GM23338 (cell line): ENCODE data around the gene NAT14. TPM values are rescaled to one million over a fixed set of nuclear protein-coding genes. Genes with fewer than 3 reads are reported as not detected.

Source experiments
- ATAC-seq: fragments of 200-7000 bp; cut with Tn5 transposase; 3 replicates; pipeline ENCODE4 v1.9.1; 2020
- DNase-seq: peaks from one replicate; pipeline ENCODE4 v3.0.0-alpha.2; 2015; ENCODE audit warnings: low spot score
- H2AFZ ChIP-seq: fragments of 200-600 bp; sonication (generic); 2 replicates; pipeline ENCODE4 v1.8.0; 2016; ENCODE audit warnings: antibody characterized with exemption, mild to moderate bottlenecking, moderate library complexity
- H3F3A ChIP-seq: fragments of 200-600 bp; sonication (generic); replicated peaks from 2 replicates; pipeline ENCODE4 v1.8.0; 2017; ENCODE audit warnings: antibody characterized with exemption, mixed run types, low read depth
- H3K27ac ChIP-seq: fragments of 200-600 bp; sonication (generic); 2 replicates; pipeline ENCODE4 v1.6.1; 2016; ENCODE audit warnings: low read depth
- H3K27me3 ChIP-seq: fragments of 200-600 bp; sonication (generic); 2 replicates; pipeline ENCODE4 v1.8.0; 2016; ENCODE audit warnings: mild to moderate bottlenecking, mixed run types, moderate library complexity; ENCODE audit not compliant: insufficient read depth
- H3K36me3 ChIP-seq: fragments of 200-600 bp; sonication (generic); 2 replicates; pipeline ENCODE4 v1.8.0; 2016; ENCODE audit warnings: mild to moderate bottlenecking; ENCODE audit not compliant: insufficient read depth
- H3K4me1 ChIP-seq: fragments of 200-600 bp; sonication (generic); 2 replicates; pipeline ENCODE4 v1.8.0; 2016; ENCODE audit warnings: mild to moderate bottlenecking, moderate library complexity; ENCODE audit not compliant: insufficient read depth
- H3K4me2 ChIP-seq: fragments of 200-600 bp; sonication (generic); 2 replicates; pipeline ENCODE4 v1.7.1; 2017; ENCODE audit warnings: mixed run types
- H3K4me3 ChIP-seq: fragments of 200-600 bp; sonication (generic); 2 replicates; pipeline ENCODE4 v1.6.1; 2016; ENCODE audit warnings: mixed run types
- H3K79me2 ChIP-seq: fragments of 200-600 bp; sonication (generic); replicated peaks from 2 replicates; pipeline ENCODE4 v1.8.0; 2017; ENCODE audit warnings: mild to moderate bottlenecking; ENCODE audit not compliant: insufficient read depth
- H3K9me2 ChIP-seq: fragments of 200-600 bp; sonication (generic); 2 replicates; pipeline ENCODE4 v1.8.0; 2017; ENCODE audit not compliant: insufficient read depth
- H4K20me1 ChIP-seq: fragments of 200-600 bp; sonication (generic); replicated peaks from 2 replicates; pipeline ENCODE4 v1.8.0; 2017; ENCODE audit warnings: mild to moderate bottlenecking; ENCODE audit not compliant: insufficient read depth
- H3K27ac Mint-ChIP-seq: 2 replicates; pipeline ENCODE4 v1.8.0; 2020; ENCODE audit warnings: inconsistent platforms, mild to moderate bottlenecking, moderate library complexity, mixed read lengths
- H3K27me3 Mint-ChIP-seq: 3 replicates; pipeline ENCODE4 v1.8.0; 2022; ENCODE audit warnings: low read depth, mild to moderate bottlenecking, moderate library complexity, mixed read lengths, inconsistent platforms; ENCODE audit not compliant: insufficient read depth, poor library complexity
- H3K36me3 Mint-ChIP-seq: 3 replicates; pipeline ENCODE4 v1.8.0; 2021; ENCODE audit warnings: low read depth, mild to moderate bottlenecking, inconsistent platforms, moderate library complexity, mixed read lengths
- H3K4me1 Mint-ChIP-seq: 3 replicates; pipeline ENCODE4 v1.8.0; 2020; ENCODE audit warnings: mild to moderate bottlenecking, inconsistent platforms, mixed read lengths
- H3K4me3 Mint-ChIP-seq: 3 replicates; pipeline ENCODE4 v1.8.0; 2021; ENCODE audit warnings: moderate library complexity, mild to moderate bottlenecking, inconsistent platforms, mixed read lengths
- H3K9me3 Mint-ChIP-seq: 3 replicates; pipeline ENCODE4 v1.8.0; 2020; ENCODE audit warnings: moderate library complexity, mild to moderate bottlenecking, inconsistent platforms, mixed read lengths
- CREB1 ChIP-seq: fragments of 250-450 bp; sonication (Bioruptor Pico); IDR thresholded peaks from 2 replicates; pipeline ENCODE4 v1.5.0; 2020; ENCODE audit warnings: low read depth, mild to moderate bottlenecking, moderate library complexity
- EZH2 ChIP-seq: fragments of 200-600 bp; sonication (generic); IDR thresholded peaks from one replicate; pipeline ENCODE4 v1.8.0; 2017; ENCODE audit warnings: antibody characterized with exemption, mild to moderate bottlenecking, low read depth; ENCODE audit not compliant: unreplicated experiment
- JUNB ChIP-seq: IDR thresholded peaks from one replicate; pipeline ENCODE4 v1.6.1; 2016; ENCODE audit warnings: antibody characterized with exemption; ENCODE audit not compliant: unreplicated experiment
- NANOG ChIP-seq: IDR thresholded peaks from 2 replicates; pipeline ENCODE4 v1.6.1; 2016; ENCODE audit warnings: antibody characterized with exemption, borderline replicate concordance
- ZNF114 ChIP-seq: fragments of 250-450 bp; sonication (Bioruptor Pico); IDR thresholded peaks from 2 replicates; pipeline ENCODE4 v1.5.0; 2020; ENCODE audit warnings: mild to moderate bottlenecking, moderate library complexity
- ZNF331 ChIP-seq: fragments of 250-450 bp; sonication (Bioruptor Pico); IDR thresholded peaks from 2 replicates; pipeline ENCODE4 v1.5.0; 2020; ENCODE audit warnings: low read depth, mild to moderate bottlenecking, moderate library complexity
- polyA plus RNA-seq: library from polyadenylated mRNA; unstranded; fragments of >200 nt; fragmentation: Nextera tagmentation; extraction: Ambion mirVana; gene quantifications from 2 replicates; pipeline ENCODE4 v1.2.1, GENCODE V29; 2016
- total RNA-seq: library from RNA; depleted of rRNA; stranded (reverse); fragments of >200 nt; shearing (Covaris generic); gene quantifications from 2 replicates; pipeline ENCODE4 v1.2.3, GENCODE V29; 2014; rRNA removed
- TF ChIP-seq, protein P1 (sequence below): IDR thresholded peaks from 2 replicates; pipeline ENCODE4 v1.6.1; 2016; ENCODE audit warnings: antibody characterized with exemption

NAT14 gene
- total and polyA plus RNA-seq, 2 experiments from 2014 or later, result 27.8 to 39.6 TPM

DNA sequence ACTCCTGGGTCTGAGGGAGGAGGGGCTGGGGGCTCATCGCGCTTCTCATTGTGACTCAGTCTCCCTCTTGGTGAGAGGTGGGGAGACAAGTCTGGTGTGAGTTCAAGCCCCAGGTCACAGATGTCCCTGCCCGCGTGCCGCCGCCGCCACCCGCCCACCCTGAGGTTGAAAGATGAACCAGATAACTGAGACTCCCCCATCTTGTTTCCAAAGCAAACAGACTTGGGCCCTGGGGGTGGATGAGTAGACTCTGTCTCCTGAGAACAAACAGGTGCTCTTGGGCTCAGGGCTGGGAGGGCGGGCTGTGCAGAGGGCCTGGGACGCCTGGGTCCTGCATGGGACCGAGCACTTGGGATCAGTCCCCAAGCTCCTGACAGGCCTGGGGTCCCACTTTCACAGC, 51.4 kb downstream of the NAT14 start:
- H4K20me1 ChIP-seq, result no peaks in the 10 kb centered on the region
- no peaks in the 10 kb centered on the region for H3K9me2 ChIP-seq
- peaks cover 7% of the 10 kb centered on the region; the same call in 1 of the 2 replicates for H3K4me1 ChIP-seq
- Mint-ChIP-seq H3K9me3 (no peaks in the 10 kb centered on the region; the same call in 2 of the 3 replicates), H3K4me3 (no peak overlapping the region), H3K36me3 (no peaks in the 10 kb centered on the region), H3K27ac (no peak overlapping the region), H3K27me3 (peaks cover 15% of the 10 kb centered on the region), H3K4me1 (peaks cover 6% of the 10 kb centered on the region; the same call in 2 of the 3 replicates)
- DNase-seq, result no peak
- H3K4me2 ChIP-seq, result no peak overlapping the region
- H3K36me3 ChIP-seq, result no peaks in the 10 kb centered on the region
- 0 out of 2 replicates have a peak, but pooled peaks cover 7% of the 10 kb centered on the region for H3F3A ChIP-seq
- TF ChIP-seq ZNF331 (CRISPR knock-in tag), result no peak
- TF ChIP-seq JUNB, result no peak
- TF ChIP-seq CREB1 (CRISPR knock-in tag), result no peak
- no peak for TF ChIP-seq NANOG
- no peak for TF ChIP-seq ZNF114 (CRISPR knock-in tag)
- no peak for TF ChIP-seq EZH2
- TF ChIP-seq, protein P1, sequence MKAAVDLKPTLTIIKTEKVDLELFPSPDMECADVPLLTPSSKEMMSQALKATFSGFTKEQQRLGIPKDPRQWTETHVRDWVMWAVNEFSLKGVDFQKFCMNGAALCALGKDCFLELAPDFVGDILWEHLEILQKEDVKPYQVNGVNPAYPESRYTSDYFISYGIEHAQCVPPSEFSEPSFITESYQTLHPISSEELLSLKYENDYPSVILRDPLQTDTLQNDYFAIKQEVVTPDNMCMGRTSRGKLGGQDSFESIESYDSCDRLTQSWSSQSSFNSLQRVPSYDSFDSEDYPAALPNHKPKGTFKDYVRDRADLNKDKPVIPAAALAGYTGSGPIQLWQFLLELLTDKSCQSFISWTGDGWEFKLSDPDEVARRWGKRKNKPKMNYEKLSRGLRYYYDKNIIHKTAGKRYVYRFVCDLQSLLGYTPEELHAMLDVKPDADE, result no peak
- no peak overlapping the region for H3K4me3 ChIP-seq
- no peak overlapping the region for H2AFZ ChIP-seq
- no peak overlapping the region for H3K27ac ChIP-seq
- H3K27me3 ChIP-seq, result no peaks in the 10 kb centered on the region
- no peaks in the 10 kb centered on the region for H3K79me2 ChIP-seq
- no peak for ATAC-seq

Other genes with a start within 250 kb of the NAT14 start
- gene PPP6R1, start 226.2 kb upstream of the NAT14 start, total RNA-seq, result 62.5 and 70.8 TPM in 2 replicates
- 22.2 and 24.9 TPM in 2 replicates for gene PPP6R1, start 226.2 kb upstream of the NAT14 start, polyA plus RNA-seq
- gene HSPBP1, start 205.1 kb upstream of the NAT14 start, total RNA-seq, result 91.0 and 91.1 TPM in 2 replicates
- gene HSPBP1, start 205.1 kb upstream of the NAT14 start, polyA plus RNA-seq, result 81.9 and 83.6 TPM in 2 replicates
- 11.3 and 17.2 TPM in 2 replicates for gene BRSK1, start 201.2 kb upstream of the NAT14 start, total RNA-seq
- gene BRSK1, start 201.2 kb upstream of the NAT14 start, polyA plus RNA-seq, result 2.3 and 3.4 TPM in 2 replicates
- gene TMEM150B, start 159.8 kb upstream of the NAT14 start, total RNA-seq, result not detected in 2 replicates
- 0.29 and 0.40 TPM in 2 replicates for gene TMEM150B, start 159.8 kb upstream of the NAT14 start, polyA plus RNA-seq
- gene KMT5C, start 145.3 kb upstream of the NAT14 start, total RNA-seq, result 34.3 and 43.2 TPM in 2 replicates
- gene KMT5C, start 145.3 kb upstream of the NAT14 start, polyA plus RNA-seq, result 12.9 and 14.2 TPM in 2 replicates
- gene COX6B2, start 130.5 kb upstream of the NAT14 start, total RNA-seq, result 2.7 and 2.9 TPM in 2 replicates
- gene COX6B2, start 130.5 kb upstream of the NAT14 start, polyA plus RNA-seq, result 5.3 and 5.7 TPM in 2 replicates
- not detected in 2 replicates for gene GARIN5B, start 121.9 kb upstream of the NAT14 start, total RNA-seq
- not detected in 2 replicates for gene GARIN5B, start 121.9 kb upstream of the NAT14 start, polyA plus RNA-seq
- 1.1 and 2.2 TPM in 2 replicates for gene IL11, start 114.7 kb upstream of the NAT14 start, total RNA-seq
- gene IL11, start 114.7 kb upstream of the NAT14 start, polyA plus RNA-seq, result 0.58 and 1.7 TPM in 2 replicates
- gene TMEM190, start 108.4 kb upstream of the NAT14 start, total RNA-seq, result not detected in 2 replicates
- gene TMEM190, start 108.4 kb upstream of the NAT14 start, polyA plus RNA-seq, result 4.2 and 4.8 TPM in 2 replicates
- 4.1 and 7.5 TPM in 2 replicates for gene TMEM238, start 100.9 kb upstream of the NAT14 start, total RNA-seq
- 0.55 and 0.59 TPM in 2 replicates for gene TMEM238, start 100.9 kb upstream of the NAT14 start, polyA plus RNA-seq
- 463 and 737 TPM in 2 replicates for gene RPL28, start 99.3 kb upstream of the NAT14 start, total RNA-seq
- 1,528 and 1,802 TPM in 2 replicates for gene RPL28, start 99.3 kb upstream of the NAT14 start, polyA plus RNA-seq
- 363 and 469 TPM in 2 replicates for gene UBE2S, start 77.4 kb upstream of the NAT14 start, total RNA-seq
- 523 and 533 TPM in 2 replicates for gene UBE2S, start 77.4 kb upstream of the NAT14 start, polyA plus RNA-seq
- 1.4 and 1.6 TPM in 2 replicates for gene SHISA7, start 41.9 kb upstream of the NAT14 start, total RNA-seq
- 0.32 and 0.37 TPM in 2 replicates for gene SHISA7, start 41.9 kb upstream of the NAT14 start, polyA plus RNA-seq
- gene ISOC2, start 23.5 kb upstream of the NAT14 start, total RNA-seq, result 82.1 and 85.2 TPM in 2 replicates
- gene ISOC2, start 23.5 kb upstream of the NAT14 start, polyA plus RNA-seq, result 62.6 and 76.5 TPM in 2 replicates
- 0.85 and 1.7 TPM in 2 replicates for gene C19orf85, start 20.4 kb upstream of the NAT14 start, total RNA-seq
- 2.1 and 3.4 TPM in 2 replicates for gene C19orf85, start 20.4 kb upstream of the NAT14 start, polyA plus RNA-seq
- gene ZNF628, start 8.6 kb upstream of the NAT14 start, total RNA-seq, result 10.7 and 12.7 TPM in 2 replicates
- 3.9 and 4.9 TPM in 2 replicates for gene ZNF628, start 8.6 kb upstream of the NAT14 start, polyA plus RNA-seq
- gene SSC5D, start 3.2 kb downstream of the NAT14 start, total RNA-seq, result 0.69 and 1.2 TPM in 2 replicates
- 0.14 and 0.23 TPM in 2 replicates for gene SSC5D, start 3.2 kb downstream of the NAT14 start, polyA plus RNA-seq
- gene SBK2, start 51.9 kb downstream of the NAT14 start, total RNA-seq, result 2.0 and 3.5 TPM in 2 replicates
- gene SBK2, start 51.9 kb downstream of the NAT14 start, polyA plus RNA-seq, result 0.82 and 1.1 TPM in 2 replicates
- gene SBK3, start 60.4 kb downstream of the NAT14 start, total RNA-seq, result 0.23 and 0.94 TPM in 2 replicates
- gene SBK3, start 60.4 kb downstream of the NAT14 start, polyA plus RNA-seq, result 0.27 and 0.80 TPM in 2 replicates
- gene ZNF579, start 95.7 kb downstream of the NAT14 start, total RNA-seq, result 8.4 and 12.2 TPM in 2 replicates
- gene ZNF579, start 95.7 kb downstream of the NAT14 start, polyA plus RNA-seq, result 7.3 and 8.6 TPM in 2 replicates
- gene FIZ1, start 114.3 kb downstream of the NAT14 start, total RNA-seq, result 10.1 and 12.6 TPM in 2 replicates
- 5.3 and 5.4 TPM in 2 replicates for gene FIZ1, start 114.3 kb downstream of the NAT14 start, polyA plus RNA-seq
- 8.3 and 16.5 TPM in 2 replicates for gene ZNF524, start 115.1 kb downstream of the NAT14 start, total RNA-seq
- gene ZNF524, start 115.1 kb downstream of the NAT14 start, polyA plus RNA-seq, result 5.7 and 6.0 TPM in 2 replicates
- 10.3 and 12.1 TPM in 2 replicates for gene ZNF865, start 120.5 kb downstream of the NAT14 start, total RNA-seq
- gene ZNF865, start 120.5 kb downstream of the NAT14 start, polyA plus RNA-seq, result 2.2 and 2.4 TPM in 2 replicates
- gene ZNF784, start 139.4 kb downstream of the NAT14 start, total RNA-seq, result 5.6 and 6.7 TPM in 2 replicates
- 1.5 and 1.6 TPM in 2 replicates for gene ZNF784, start 139.4 kb downstream of the NAT14 start, polyA plus RNA-seq
- 10.9 and 18.7 TPM in 2 replicates for gene ZNF580, start 155.8 kb downstream of the NAT14 start, total RNA-seq
- gene ZNF580, start 155.8 kb downstream of the NAT14 start, polyA plus RNA-seq, result 23.6 and 23.9 TPM in 2 replicates
- gene ZNF581, start 158.5 kb downstream of the NAT14 start, total RNA-seq, result 67.2 and 87.6 TPM in 2 replicates
- gene ZNF581, start 158.5 kb downstream of the NAT14 start, polyA plus RNA-seq, result 48.5 and 50.7 TPM in 2 replicates
- gene CCDC106, start 163.0 kb downstream of the NAT14 start, total RNA-seq, result 8.2 and 12.0 TPM in 2 replicates
- gene CCDC106, start 163.0 kb downstream of the NAT14 start, polyA plus RNA-seq, result 17.6 and 19.9 TPM in 2 replicates
- 233 and 234 TPM in 2 replicates for gene U2AF2, start 169.8 kb downstream of the NAT14 start, total RNA-seq
- gene U2AF2, start 169.8 kb downstream of the NAT14 start, polyA plus RNA-seq, result 73.1 and 75.2 TPM in 2 replicates
- 208 and 223 TPM in 2 replicates for gene EPN1, start 190.0 kb downstream of the NAT14 start, total RNA-seq
- gene EPN1, start 190.0 kb downstream of the NAT14 start, polyA plus RNA-seq, result 47.1 and 48.9 TPM in 2 replicates